ENCODE measurements around the gene CYP2A7.
"Not testable (repeated sequence)": the region's sequence is repeated elsewhere in the genome, so short reads cannot be mapped to it uniquely, and the experiment has no call there.

The CYP2A7 gene

GRCh38 chr19:40882062-40882461, at the start of gene CYP2A7:
Gene CYP2A7 (minus strand): TSS chr19:40882231. CDS start chr19:40882210, 21 bp downstream.
- DNase-seq (ENCODE audit: low spot score) = not testable (repeated sequence)

- not testable (repeated sequence) for DNase-seq (ENCODE audit: low spot score)
Measured at GRCh38 chr19:40930799-40931198, 48.8 kb upstream of the CYP2A7 start.

DNA sequence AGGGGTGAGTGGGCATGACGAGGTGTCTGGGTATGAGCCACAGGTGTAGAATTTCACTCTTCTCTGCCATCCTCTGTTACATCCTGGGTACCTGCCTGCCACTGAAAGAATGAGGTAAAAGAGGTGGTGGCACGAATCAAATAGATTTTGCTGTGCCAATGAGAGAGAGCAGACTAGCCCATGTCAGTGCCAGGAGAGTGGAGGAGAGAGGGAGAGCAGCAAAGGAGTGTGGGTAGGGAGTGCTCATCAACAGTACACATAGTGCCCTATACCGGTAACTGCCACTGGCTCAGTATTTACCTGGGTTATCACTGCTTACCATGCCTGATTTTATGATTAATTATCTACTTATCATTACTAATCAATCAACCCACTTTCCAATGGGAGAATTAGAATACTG, 47.9 kb upstream of the CYP2A7 start:
- not testable (repeated sequence) for DNase-seq (ENCODE audit: low spot score)

- no peak for DNase-seq (ENCODE audit: low spot score)
Measured at GRCh38 chr19:40928850-40929249, 46.8 kb upstream of the CYP2A7 start.

DNA sequence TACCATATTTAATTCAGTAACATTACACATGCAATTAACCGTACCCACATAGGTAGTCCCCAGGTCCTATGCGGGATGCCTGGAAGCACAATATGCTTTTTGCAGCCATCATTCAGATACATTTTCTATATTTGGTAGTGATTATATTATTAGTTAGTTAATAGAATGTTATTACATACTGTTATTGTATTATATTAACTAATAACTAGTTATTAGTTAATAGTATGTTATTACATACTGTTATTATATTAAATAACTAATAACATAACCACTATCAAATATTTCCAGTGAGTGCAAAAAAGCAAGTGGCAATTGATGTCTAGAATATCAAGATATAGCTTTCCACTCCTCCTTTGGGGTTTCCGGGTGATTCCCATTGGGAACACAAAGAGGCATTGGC, 45.5 kb upstream of the CYP2A7 start:
- DNase-seq (ENCODE audit: low spot score) = no peak

- not testable (repeated sequence) for DNase-seq (ENCODE audit: low spot score)
Measured at GRCh38 chr19:40926276-40926675, 44.2 kb upstream of the CYP2A7 start.

DNA sequence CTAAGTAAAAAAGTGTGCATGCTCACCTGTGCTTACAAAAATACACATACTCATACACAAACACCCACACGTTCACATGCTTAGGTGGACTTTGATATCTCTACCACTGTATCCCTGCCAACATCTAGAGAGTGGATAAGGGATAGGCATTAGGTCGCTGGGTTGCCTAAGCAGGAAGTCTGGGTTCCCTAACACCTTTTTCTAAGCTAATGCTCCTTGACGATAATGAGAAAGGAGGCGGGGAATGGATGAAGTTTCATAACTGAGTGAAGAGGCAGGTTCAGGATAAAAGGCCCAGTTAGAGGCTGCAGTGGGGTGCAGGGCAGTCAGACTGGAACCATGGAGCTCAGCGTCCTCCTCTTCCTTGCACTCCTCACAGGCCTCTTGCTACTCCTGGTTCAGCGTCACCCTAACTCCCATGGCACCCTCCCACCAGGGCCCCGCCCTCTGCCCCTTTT, 41.9 kb upstream of the CYP2A7 start:
- no peak for DNase-seq (ENCODE audit: low spot score)

DNA sequence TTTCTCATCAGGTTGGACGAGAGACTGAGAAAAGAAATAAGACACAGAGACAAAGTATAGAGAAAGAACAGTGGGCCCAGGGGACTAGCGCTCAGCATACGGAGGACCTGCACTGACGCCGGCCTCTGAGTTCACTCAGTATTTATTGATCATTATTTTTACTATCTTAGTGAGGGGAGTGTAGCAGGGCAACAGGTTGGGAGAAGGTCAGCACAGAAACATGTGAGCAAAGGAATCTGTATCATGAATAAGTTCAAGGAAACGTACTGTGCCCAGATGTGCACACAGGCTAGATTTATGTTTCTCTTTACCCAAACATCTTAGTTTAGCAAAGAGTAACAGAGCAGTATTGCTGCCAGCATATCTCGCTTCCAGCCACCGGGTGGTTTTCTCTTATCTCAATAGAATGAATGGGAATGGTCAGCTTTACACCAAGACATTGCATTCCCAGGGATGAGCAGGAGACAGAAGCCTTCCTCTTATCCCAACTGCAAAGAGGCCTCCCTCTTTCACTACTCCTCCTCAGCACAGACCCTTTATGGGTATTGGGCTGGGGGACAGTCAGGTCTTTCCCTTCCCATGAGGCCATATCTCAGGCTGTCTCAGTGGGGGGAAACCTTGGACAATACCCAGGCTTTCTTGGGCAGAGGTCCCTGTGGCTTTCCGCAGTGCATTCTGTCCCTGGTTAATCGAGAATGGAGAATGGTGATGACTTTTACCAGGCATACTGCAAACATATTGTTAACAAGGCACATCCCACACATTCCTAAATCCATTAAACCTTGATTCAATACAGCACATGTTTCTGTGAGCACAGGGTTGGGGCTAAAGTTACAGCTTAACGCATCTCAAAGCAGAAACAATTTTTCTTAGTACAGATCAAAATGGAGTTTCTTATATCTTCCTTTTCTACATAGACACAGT, 40.5 kb upstream of the CYP2A7 start:
- DNase-seq (ENCODE audit: low spot score) = not testable (repeated sequence)

DNA sequence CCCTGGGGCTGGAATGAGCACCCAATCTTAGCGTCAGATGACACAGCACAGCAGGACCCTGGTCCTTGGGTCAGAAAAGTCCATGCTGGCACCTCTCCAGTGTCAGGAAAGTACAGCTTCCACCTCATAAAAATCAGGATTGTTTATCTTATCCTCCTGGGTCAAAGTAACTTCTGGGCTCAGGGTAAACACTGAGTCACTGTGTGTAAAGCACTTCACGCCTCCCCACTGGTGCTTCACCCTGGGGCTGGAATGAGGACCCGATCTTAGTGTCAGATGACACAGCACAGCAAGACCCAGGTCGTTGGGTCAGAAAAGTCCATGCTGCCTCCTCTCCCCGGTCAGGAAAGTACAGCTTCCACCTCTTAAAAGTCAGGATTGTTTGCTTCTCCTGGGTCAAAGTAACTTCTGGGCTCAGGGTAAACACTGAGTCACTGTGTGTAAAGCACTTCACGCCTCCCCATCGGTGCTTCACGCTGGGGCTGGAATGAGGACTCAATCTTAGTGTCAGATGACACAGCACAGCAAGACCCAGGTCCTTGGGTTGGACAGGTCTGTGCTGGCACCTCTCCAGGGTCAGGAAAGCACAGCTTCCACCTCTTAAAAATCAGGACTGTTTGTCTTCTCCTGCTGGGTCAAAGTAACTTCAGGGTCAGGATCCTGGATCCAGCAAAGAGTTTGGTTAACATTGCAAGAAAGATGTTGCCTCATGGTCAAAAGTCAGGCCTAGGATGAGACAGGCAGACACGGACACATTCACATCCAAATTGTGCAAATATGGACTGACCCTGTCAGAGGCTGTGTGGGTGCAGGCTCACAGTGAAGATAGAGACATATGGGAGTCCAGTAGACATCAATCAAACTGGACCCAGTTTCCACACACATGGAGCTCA, 39.2 kb upstream of the CYP2A7 start:
- DNase-seq (ENCODE audit: low spot score) = peak; percentile 32

DNA sequence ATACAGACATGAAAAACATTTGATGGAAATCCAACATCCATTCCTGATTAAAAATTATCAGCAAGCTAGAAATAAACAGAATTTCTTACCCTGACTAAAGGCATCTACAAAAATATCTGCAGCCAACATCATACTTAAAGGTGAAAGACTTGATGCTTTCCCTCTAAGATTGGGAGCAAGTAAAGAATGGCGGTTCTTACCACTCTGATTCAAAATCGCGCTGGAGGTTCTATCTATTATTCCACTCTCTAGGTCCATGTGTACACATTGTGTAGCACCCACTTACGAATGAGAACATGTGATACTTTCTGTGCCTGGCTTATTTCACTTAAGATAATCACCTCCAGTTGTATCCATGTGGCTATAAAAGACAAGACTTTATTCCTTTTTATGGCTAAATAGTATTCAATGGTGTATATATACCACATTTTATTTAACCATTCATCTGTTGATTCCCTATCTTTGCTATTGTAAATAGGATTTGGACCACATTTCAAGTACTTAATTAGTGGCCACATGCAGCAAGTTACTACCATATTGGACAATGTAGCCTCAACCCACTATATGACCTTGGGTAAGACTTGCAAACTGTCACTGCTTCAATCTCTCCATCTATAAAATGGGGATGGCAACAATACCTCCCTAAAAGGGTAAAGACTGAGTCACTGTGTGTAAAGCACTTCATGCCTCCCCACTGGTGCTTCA, 38.4 kb upstream of the CYP2A7 start:
- DNase-seq (ENCODE audit: low spot score) = no peak

- DNase-seq (ENCODE audit: low spot score) = not testable (repeated sequence)
Measured at GRCh38 chr19:40919530-40920299, 37.7 kb upstream of the CYP2A7 start.

DNA sequence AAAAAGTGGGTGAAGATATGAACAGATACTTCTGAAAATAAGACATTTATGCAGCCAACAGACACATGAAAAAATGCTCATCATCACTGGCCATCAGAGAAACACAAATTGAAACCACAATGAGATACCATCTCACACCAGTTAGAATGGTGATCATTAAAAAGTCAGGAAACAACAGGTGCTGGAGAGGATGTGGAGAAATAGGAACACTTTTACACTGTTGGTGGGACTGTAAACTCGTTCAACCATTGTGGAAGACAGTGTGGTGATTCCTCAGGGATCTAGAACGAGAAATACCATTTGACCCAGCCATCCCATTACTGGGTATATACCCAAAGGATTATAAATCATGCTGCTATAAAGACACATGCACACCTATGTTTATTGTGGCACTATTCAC, 36.3 kb upstream of the CYP2A7 start:
- not testable (repeated sequence) for DNase-seq (ENCODE audit: low spot score)

GRCh38 chr19:40908976-40909375, 26.9 kb upstream of the CYP2A7 start:
- DNase-seq (ENCODE audit: low spot score) = no peak

DNA sequence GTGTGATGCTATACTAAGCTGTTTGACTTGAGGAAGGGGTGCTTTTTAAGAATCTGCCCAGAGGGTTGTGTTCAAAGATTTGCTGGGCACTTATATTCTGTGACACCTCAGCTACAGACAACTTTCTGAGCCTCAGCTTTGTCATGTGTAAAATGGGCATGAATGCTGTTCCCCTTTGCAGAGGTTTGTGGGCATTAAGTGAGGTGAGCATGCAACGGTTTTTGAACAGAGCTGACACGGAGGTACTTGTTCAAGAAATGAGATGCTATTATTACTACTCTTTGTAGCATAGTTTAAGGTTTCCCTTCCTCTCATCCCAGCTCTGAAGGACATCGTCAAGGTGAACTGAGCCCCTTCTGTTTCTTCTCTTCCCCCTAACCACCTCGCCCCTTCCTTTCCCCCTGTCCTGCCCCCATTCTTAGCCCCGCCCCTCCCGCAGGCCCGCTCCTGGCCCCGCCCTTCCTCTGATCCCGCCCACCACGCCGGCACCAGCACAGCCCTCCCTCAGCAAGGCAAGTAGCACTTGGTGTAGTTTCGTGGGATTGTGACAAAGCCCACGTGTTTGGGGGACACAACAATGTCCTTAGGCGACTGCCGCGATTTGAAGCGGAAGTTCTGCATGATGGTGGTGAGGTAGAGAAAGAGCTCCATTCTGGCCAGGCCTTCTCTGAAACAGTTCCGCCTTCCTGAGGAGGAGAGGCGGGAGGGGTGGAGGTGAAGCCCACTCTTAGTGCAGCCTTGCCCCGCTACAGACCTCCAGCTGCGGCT, 26.1 kb upstream of the CYP2A7 start:
- DNase-seq (ENCODE audit: low spot score) = no peak

DNA sequence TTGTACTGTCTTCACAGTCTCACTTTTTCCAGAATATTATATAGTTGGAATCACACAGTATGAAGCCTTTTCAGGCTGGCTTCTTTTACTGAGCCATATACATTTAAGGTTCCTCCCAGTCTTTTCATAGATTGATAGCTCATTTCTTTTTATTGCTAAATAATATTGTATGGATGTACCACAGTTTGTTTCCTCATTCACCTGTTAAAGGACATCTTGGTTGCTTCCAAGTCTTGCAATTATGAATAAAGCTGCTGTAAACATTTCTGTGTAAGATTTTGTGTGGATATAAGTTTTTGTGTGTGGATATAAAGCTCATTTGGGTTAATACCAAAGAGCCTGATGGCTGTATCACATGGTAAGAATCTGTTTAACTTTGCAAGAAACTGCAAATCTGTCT, 24.5 kb upstream of the CYP2A7 start:
- DNase-seq (ENCODE audit: low spot score) = no peak

- not testable (repeated sequence) for DNase-seq (ENCODE audit: low spot score)
Measured at GRCh38 chr19:40904673-40905156, 22.7 kb upstream of the CYP2A7 start.

GRCh38 chr19:40901975-40902750, 20.1 kb upstream of the CYP2A7 start:
- not testable (repeated sequence) for DNase-seq (ENCODE audit: low spot score)

- not testable (repeated sequence) for DNase-seq (ENCODE audit: low spot score)
Measured at GRCh38 chr19:40900521-40900920, 18.5 kb upstream of the CYP2A7 start.

- not testable (repeated sequence) for DNase-seq (ENCODE audit: low spot score)
Measured at GRCh38 chr19:40899964-40900363, 17.9 kb upstream of the CYP2A7 start.

Measured in SW480 (cell line).